DMS53 treated with DMSO at 0.1 percent for 48 hours (cell line): ENCODE data around the gene TEX22.

Source experiments
- DNase-seq: peaks from one replicate; lab custom pipeline; 2025; ENCODE audit not compliant: unreplicated experiment; lab: John Stamatoyannopoulos, UW

Gene TEX22

DNA sequence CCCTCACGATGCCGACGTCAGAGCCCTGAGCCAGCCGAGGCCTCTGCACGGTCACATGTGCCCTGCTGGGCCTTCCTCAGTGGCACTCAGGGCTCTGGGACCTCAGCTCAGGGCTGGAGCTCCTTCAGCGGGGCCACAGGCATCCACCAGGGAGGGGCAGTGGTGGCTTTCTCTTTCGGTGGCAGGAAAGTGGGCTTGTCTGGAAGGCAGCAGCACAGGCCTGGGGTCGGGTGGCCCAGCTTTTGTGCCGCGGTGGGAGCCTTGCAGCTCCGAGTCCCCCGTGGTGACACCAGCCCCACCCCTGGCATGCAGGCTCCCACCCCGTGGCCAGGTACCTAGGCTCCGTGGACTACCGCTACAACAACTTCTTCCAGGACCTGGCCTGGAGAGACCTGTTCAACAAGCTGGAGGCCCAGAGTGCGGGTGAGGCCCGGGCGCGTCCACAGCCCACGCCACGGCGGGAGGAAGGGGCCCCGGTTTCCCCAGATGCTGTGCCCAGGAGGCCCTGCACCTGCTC is 14.2 kb upstream of the TEX22 start:
- no peak for DNase-seq

DNA sequence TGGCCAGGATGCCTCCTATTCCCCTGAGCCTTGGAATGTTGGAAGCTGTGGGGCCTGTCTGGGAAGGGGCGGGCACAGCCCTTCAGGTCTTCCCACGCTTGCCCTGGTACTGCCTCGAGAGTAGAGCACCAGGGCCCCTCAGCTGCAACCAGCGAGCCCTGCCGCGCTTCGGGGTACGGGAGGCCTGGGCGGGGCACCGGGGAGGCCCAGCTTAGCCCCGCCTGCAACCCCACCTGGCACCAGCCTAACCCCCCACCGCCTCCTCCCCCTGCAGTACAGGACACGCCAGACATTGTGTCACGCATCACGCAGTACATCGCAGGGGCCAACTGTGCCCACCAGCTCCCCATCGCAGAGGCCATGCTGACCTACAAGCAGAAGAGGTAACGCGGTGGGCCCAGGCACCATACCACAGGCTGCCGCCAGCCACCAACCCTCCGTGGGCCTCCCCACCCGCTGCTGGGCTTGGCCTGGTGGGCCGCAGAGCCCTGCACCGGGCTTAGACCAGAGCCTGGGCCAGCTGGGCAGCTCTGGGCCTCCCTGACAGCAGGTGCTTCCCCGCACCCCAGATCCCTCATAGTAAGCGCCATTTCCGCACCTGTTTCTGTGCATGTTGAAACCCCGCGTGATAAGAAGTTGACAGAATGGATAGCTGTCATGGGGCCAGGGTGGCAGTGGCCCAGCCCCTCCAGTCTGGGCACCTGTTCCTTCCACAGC is 13.6 kb upstream of the TEX22 start:
- no peak for DNase-seq

- no peak for DNase-seq
Observed at GRCh38 chr14:105385322-105385637, 13.1 kb upstream of the TEX22 start.

GRCh38 chr14:105385698-105386365 is 12.5 kb upstream of the TEX22 start:
- no peak for DNase-seq

DNA sequence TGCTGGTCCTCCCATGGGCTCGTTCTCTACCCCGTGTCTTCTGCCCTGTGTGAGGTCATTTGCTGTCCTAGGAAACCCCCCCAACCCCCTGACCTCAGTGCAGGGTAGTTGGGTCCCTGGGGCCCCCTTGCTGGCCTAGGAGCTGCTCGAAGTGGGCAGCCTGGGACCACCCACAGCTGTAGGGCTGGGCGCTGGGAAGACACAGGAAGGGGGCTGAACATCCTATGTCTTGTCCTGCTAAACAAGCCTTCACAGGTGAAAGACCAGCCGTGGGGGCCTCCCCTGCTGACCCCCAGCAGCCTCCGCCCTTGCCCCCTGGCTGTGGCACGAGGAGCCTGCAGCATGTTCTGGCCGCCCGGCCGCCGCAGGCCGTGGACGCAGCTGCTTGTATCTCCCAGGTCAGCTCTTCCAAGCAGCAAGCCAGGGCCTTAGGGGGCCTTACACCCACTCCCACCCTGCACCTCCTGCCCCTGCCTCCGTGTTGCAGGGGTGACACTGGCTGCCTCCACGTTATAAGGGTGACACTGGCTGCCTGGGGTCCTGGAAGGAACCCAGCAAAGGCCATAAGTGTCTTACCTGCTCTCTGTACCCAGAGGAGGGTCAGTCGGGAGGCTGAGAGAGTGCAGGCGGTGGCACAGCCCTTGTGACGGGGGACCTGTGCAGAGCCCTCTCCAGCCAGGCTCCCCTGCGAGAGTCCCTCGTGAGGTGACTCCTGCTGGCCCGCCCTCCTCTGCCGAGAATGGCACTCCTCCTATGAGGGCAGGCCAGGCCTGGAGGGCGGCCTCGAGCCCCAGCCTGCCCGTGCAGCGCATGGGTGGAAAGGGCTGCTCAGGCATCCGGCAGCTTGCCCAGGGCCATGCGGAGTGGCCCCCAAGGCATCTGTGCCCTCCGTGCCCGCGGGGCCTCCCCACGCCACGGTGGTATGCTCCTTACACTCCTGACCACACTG is 11.5 kb upstream of the TEX22 start:
- DNase-seq = no peak

- DNase-seq = no peak
Observed at GRCh38 chr14:105387530-105387922, 10.8 kb upstream of the TEX22 start.

DNA sequence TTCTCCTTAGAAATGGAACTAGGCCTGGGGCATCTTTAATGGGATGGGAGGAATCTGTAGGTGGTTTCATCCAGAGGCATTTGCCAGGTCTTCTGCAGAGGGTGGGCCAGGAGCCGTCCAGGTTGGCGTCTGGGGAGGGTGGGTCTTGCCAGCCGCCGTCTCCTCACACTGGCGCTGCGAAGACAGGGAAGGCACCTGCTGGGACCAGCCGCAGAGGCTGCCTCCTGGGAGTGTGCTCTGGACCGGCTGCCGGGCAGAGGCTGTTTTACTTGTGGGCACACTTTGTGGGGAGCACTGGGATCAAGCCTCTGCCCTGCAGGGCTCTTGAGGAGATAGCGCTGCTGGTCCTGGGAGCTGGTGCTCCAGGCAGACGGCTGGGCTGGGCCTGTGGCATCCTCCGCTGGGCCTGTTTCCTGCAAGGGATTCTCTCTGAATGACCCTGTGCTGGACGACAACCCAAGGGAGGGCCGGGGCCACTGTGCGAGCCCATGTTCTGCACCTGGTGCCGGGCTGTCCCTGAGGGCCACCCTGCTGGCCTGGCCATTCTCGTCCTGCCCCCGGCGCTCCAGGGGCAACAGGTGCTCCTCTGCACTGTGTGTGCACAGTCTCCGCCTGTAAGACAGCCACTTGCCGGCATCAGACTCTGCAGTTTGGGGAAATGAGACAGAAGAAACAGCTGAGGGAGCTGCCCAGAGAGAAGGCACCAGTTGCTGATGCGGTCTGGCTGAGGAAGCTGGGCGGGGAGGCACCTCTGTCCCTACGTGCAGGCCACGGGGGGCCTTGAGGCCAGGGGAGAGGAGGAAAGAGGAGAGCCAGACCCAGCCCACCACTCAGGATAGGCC is 10.0 kb upstream of the TEX22 start:
- DNase-seq = no peak

GRCh38 chr14:105388976-105389375 is 9.4 kb upstream of the TEX22 start:
- DNase-seq = no peak

GRCh38 chr14:105389534-105389933 is 8.8 kb upstream of the TEX22 start:
- DNase-seq = no peak

- no peak for DNase-seq
Observed at GRCh38 chr14:105389976-105390848, 8.1 kb upstream of the TEX22 start.

GRCh38 chr14:105390849-105391500 is 7.4 kb upstream of the TEX22 start:
- DNase-seq = no peak

GRCh38 chr14:105391541-105391940 is 6.8 kb upstream of the TEX22 start:
- DNase-seq = no peak

GRCh38 chr14:105392131-105393090 is 5.9 kb upstream of the TEX22 start:
- no peak for DNase-seq

DNA sequence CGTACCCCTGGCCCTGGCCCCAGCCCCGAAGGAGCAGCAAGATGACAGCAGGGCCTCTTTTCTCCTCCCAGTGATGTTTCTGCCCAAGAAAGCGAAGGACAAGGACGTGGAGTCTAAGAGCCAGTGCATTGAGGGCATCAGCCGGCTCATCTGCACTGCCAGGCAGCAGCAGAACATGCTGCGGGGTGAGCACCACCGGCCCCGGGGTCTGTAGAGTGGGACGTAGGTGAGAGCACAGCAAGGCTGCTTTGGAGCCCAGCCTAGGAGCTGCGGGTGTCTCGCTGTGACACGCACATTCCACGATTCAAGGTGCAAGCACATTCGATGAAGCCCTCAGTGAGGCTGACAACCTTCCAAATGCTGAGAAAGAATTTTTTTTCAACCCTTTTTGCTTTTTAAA is 5.2 kb upstream of the TEX22 start:
- DNase-seq = no peak

- no peak for DNase-seq
Observed at GRCh38 chr14:105394714-105395537, 3.4 kb upstream of the TEX22 start.

- no peak for DNase-seq
Observed at GRCh38 chr14:105395538-105395854, 2.8 kb upstream of the TEX22 start.

GRCh38 chr14:105397350-105397931 is 897 bp upstream of the TEX22 start:
- DNase-seq = no peak
